K562 (cell line): ENCODE measurements around the gene MDN1.

Source experiments
- BCLAF1 ChIP-seq, 2 experiments: fragments of 450-650 bp in 1 of 2; IDR thresholded peaks; 2 replicates each; pipeline ENCODE4 v1.6.1; 2011 to 2017; ENCODE audit warnings: low read depth in 2 of 2, antibody characterized with exemption in 1 of 2, borderline replicate concordance in 1 of 2, low read length in 1 of 2, mild to moderate bottlenecking in 1 of 2, mixed read lengths in 1 of 2; ENCODE audit not compliant: control insufficient read depth in 1 of 2
- EP300 ChIP-seq: IDR thresholded peaks from 2 replicates; pipeline ENCODE4 v1.6.1; 2012; ENCODE audit warnings: low read length, improper control_type of control experiment
- NFXL1 ChIP-seq: fragments of 450-650 bp; formaldehyde crosslinking; IDR thresholded peaks from 2 replicates; pipeline ENCODE4 v1.4.0; 2021; ENCODE audit warnings: mild to moderate bottlenecking
- NFYB ChIP-seq: IDR thresholded peaks from 2 replicates; pipeline ENCODE4 v1.6.1; 2011; ENCODE audit warnings: mild to moderate bottlenecking, moderate library complexity; ENCODE audit not compliant: insufficient read length; ENCODE audit errors: extremely low read depth
- RFX5 ChIP-seq: IDR thresholded peaks from 2 replicates; pipeline ENCODE4 v1.6.1; 2011; ENCODE audit warnings: low read depth, mild to moderate bottlenecking, improper control_type of control experiment, low read length
- SMC3 ChIP-seq: conservative IDR thresholded peaks from 2 replicates; pipeline ENCODE4 v1.6.1; 2011; ENCODE audit warnings: low read depth, low read length, improper control_type of control experiment; ENCODE audit not compliant: insufficient read depth
- SP1 ChIP-seq: sonication (generic); formaldehyde crosslinking; IDR thresholded peaks from 2 replicates; pipeline ENCODE4 v1.8.1; 2022; ENCODE audit warnings: mild to moderate bottlenecking, missing genetic modification reagents
- ZNF124 ChIP-seq: sonication (generic); formaldehyde crosslinking; IDR thresholded peaks from 2 replicates; pipeline ENCODE4 v1.8.1; 2022; ENCODE audit warnings: missing genetic modification reagents
- TF ChIP-seq, protein P1 (sequence below): IDR thresholded peaks from 2 replicates; pipeline ENCODE4 v1.6.1; 2016; ENCODE audit warnings: missing genetic modification characterization, missing compliant biosample characterization
- TF ChIP-seq, protein P2 (sequence below): sonication (generic); formaldehyde crosslinking; IDR thresholded peaks from 2 replicates; pipeline ENCODE4 v1.8.0; 2022; ENCODE audit warnings: mild to moderate bottlenecking, low read depth, missing genetic modification reagents

DNA sequence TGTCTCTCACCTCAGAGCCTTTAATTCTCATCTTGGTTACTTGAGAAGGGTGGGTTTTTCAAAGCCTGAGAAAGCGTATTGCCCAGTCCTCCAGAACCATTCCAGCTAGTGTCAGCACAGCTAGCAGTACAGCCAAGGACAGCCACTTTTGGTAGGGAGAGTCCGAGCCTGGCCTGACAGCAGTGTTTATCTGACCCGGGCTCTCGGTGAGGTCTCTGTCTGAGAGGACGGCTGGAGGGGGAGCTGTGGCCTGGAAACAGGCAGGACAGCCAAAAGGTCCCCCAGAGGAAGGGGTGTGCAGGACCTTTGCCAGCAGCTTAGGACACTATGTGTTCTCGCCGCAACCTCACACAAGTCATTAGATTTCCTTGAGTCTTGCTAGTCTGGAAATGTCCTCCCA, 219.9 kb downstream of the MDN1 start:
- TF ChIP-seq, protein P1, sequence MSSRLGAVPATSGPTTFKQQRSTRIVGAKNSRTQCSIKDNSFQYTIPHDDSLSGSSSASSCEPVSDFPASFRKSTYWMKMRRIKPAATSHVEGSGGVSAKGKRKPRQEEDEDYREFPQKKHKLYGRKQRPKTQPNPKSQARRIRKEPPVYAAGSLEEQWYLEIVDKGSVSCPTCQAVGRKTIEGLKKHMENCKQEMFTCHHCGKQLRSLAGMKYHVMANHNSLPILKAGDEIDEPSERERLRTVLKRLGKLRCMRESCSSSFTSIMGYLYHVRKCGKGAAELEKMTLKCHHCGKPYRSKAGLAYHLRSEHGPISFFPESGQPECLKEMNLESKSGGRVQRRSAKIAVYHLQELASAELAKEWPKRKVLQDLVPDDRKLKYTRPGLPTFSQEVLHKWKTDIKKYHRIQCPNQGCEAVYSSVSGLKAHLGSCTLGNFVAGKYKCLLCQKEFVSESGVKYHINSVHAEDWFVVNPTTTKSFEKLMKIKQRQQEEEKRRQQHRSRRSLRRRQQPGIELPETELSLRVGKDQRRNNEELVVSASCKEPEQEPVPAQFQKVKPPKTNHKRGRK (tag): no peak
- TF ChIP-seq ZNF124 (no peak), RFX5 (no peak), BCLAF1 (IDR thresholded peaks at IDR 0.05; ENCODE audit: borderline replicate concordance in 1 of 2, control insufficient read depth in 1 of 2, low read depth in 2 of 2, low read length in 1 of 2) (no peak), EP300 (no peak), SP1 (CRISPR knock-in tag) (no peak), NFYB (no peak), NFXL1 (CRISPR knock-in tag) (no peak), SMC3 (no peak)
- TF ChIP-seq, protein P2, sequence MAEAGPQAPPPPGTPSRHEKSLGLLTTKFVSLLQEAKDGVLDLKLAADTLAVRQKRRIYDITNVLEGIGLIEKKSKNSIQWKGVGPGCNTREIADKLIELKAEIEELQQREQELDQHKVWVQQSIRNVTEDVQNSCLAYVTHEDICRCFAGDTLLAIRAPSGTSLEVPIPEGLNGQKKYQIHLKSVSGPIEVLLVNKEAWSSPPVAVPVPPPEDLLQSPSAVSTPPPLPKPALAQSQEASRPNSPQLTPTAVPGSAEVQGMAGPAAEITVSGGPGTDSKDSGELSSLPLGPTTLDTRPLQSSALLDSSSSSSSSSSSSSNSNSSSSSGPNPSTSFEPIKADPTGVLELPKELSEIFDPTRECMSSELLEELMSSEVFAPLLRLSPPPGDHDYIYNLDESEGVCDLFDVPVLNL (CRISPR knock-in tag): no peak
